Measurements from ENCODE around the gene EEIG1. TPM values are rescaled to one million over a fixed set of nuclear protein-coding genes. Genes with fewer than 3 reads are reported as not detected.

EEIG1 gene
- total RNA-seq, 1 experiment from 2014 or later: 176 TPM

GRCh38 chr9:127979015-127979332 is 1.8 kb downstream of the EEIG1 start:
- H3K4me2 ChIP-seq: peak overlapping the region; percentile 87
- H3K9me3 ChIP-seq (ENCODE audit: insufficient read depth, low read depth): no peaks in the 10 kb centered on the region
- H3K36me3 ChIP-seq (ENCODE audit: low read depth): peaks cover 5% of the 10 kb centered on the region; the same call in 1 of the 2 replicates
- peaks cover 21% of the 10 kb centered on the region for H3F3A ChIP-seq (ENCODE audit: insufficient read depth, low read depth)
- no peaks in the 10 kb centered on the region for H3K9me2 ChIP-seq (ENCODE audit: insufficient read depth)
- CTCF ChIA-PET: interaction anchor here (0.7 to 1.1 kb wide), 2 partner anchors 23 to 35 kb away, joined by 3 read pairs; no protein-coding TSS in a partner anchor
- POLR2A ChIA-PET (ENCODE audit: unreplicated experiment): interaction anchor here (0.6 kb wide), 1 partner anchor 11 kb away, joined by 13 read pairs; no protein-coding TSS in a partner anchor
- H3K27ac ChIP-seq: no peak overlapping the region
- peak overlapping the region; percentile 82 for H3K4me3 ChIP-seq
- no peaks in the 10 kb centered on the region for H3K27me3 ChIP-seq (ENCODE audit: insufficient read depth, low read depth)
- peaks cover 60% of the 10 kb centered on the region for H3K4me1 ChIP-seq (replicated peaks; ENCODE audit: insufficient read depth)
- TF ChIP-seq, protein P1, sequence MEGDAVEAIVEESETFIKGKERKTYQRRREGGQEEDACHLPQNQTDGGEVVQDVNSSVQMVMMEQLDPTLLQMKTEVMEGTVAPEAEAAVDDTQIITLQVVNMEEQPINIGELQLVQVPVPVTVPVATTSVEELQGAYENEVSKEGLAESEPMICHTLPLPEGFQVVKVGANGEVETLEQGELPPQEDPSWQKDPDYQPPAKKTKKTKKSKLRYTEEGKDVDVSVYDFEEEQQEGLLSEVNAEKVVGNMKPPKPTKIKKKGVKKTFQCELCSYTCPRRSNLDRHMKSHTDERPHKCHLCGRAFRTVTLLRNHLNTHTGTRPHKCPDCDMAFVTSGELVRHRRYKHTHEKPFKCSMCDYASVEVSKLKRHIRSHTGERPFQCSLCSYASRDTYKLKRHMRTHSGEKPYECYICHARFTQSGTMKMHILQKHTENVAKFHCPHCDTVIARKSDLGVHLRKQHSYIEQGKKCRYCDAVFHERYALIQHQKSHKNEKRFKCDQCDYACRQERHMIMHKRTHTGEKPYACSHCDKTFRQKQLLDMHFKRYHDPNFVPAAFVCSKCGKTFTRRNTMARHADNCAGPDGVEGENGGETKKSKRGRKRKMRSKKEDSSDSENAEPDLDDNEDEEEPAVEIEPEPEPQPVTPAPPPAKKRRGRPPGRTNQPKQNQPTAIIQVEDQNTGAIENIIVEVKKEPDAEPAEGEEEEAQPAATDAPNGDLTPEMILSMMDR (conservative IDR thresholded peaks at IDR 0.05): no peak
- TF ChIP-seq EZH2 (IDR thresholded peaks at IDR 0.05; ENCODE audit: low read depth): no peak
- no peak overlapping the region for H2AFZ ChIP-seq
- intact Hi-C loops (cut with micrococcal nuclease; ENCODE audit: unreplicated experiment): loop anchor here (1.0 kb wide), 1 partner anchor 24 kb away; no protein-coding TSS in a partner anchor
- no peak for DNase-seq
- H4K20me1 ChIP-seq (ENCODE audit: insufficient read depth): peaks cover 59% of the 10 kb centered on the region
- no TSS peak for BruUV-seq (replicated peaks)
- peaks cover 63% of the 10 kb centered on the region for H3K79me2 ChIP-seq (ENCODE audit: low read depth)

DNA sequence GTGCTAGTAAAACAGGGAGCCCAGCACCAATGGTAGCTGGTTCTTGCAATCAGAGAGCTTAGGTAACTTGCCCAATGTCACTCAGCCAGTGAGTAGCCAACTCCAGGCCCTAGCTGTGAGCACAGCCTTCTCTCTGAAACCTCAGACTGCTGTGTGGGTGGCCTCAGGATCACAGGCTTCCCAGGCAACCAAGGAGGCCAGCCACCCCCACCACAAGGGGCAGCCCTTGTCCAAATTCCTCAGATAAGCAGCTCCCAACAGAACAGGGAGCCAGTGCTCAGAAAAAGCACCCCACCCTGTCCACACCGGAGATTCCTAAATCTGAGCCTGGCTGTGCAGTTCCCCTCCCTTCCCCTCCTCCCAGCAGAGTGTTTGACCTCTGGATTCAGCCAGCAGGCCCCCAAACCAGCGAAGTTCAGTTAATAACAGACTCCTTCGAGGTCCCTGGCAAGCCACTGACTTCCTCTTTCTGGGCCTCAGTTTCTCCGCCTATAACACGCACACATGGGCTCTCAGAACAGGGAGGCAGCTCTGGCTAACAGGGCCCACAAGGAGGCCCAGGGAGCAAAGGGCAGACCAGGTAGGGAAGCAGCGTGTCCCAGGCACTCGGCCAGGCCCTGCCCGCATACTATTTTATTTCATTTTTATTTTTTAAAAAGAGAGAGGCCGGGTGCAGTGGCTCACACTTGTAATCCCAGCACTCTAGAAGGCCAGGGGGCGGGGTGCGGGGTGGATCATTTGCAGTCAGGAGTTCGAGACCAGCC is 2.7 kb downstream of the EEIG1 start:
- TF ChIP-seq EZH2 (IDR thresholded peaks at IDR 0.05; ENCODE audit: low read depth): no peak
- TF ChIP-seq, protein P1 (conservative IDR thresholded peaks at IDR 0.05): no peak; the same call in 1 of the 2 replicates
- Histone ChIP-seq H3K36me3 (ENCODE audit: low read depth) (peaks cover 5% of the 10 kb centered on the region; the same call in 1 of the 2 replicates), H4K20me1 (ENCODE audit: insufficient read depth) (peaks cover 68% of the 10 kb centered on the region), H3K27ac (peak overlapping the region; percentile 21), H3K9me2 (ENCODE audit: insufficient read depth) (no peaks in the 10 kb centered on the region), H3K27me3 (ENCODE audit: insufficient read depth, low read depth) (no peaks in the 10 kb centered on the region), H3K9me3 (ENCODE audit: insufficient read depth, low read depth) (no peaks in the 10 kb centered on the region), H3K4me2 (peak overlapping the region; percentile 87), H3K79me2 (ENCODE audit: low read depth) (peaks cover 72% of the 10 kb centered on the region), H3K4me1 (replicated peaks; ENCODE audit: insufficient read depth) (peaks cover 68% of the 10 kb centered on the region), H3K4me3 (peak overlapping the region; percentile 82), H3F3A (ENCODE audit: insufficient read depth, low read depth) (peaks cover 23% of the 10 kb centered on the region), H2AFZ (no peak overlapping the region)
- DNase-seq: peak; percentile 61 to 68
- CTCF ChIA-PET: interaction anchor here (1.1 kb wide), 1 partner anchor 57 kb away, joined by 4 read pairs; no protein-coding TSS in a partner anchor
- intact Hi-C loops (cut with micrococcal nuclease; ENCODE audit: unreplicated experiment): loop anchor here (1.0 kb wide), 2 partner anchors 10 to 57 kb away; no protein-coding TSS in a partner anchor
- BruUV-seq (replicated peaks): no TSS peak
- POLR2A ChIA-PET (ENCODE audit: unreplicated experiment): interaction anchor here (0.6 to 0.7 kb wide), 3 partner anchors 57 to 116 kb away, joined by 3 to 4 read pairs (median 4); partner anchors contain the start of gene NAIF1

DNA sequence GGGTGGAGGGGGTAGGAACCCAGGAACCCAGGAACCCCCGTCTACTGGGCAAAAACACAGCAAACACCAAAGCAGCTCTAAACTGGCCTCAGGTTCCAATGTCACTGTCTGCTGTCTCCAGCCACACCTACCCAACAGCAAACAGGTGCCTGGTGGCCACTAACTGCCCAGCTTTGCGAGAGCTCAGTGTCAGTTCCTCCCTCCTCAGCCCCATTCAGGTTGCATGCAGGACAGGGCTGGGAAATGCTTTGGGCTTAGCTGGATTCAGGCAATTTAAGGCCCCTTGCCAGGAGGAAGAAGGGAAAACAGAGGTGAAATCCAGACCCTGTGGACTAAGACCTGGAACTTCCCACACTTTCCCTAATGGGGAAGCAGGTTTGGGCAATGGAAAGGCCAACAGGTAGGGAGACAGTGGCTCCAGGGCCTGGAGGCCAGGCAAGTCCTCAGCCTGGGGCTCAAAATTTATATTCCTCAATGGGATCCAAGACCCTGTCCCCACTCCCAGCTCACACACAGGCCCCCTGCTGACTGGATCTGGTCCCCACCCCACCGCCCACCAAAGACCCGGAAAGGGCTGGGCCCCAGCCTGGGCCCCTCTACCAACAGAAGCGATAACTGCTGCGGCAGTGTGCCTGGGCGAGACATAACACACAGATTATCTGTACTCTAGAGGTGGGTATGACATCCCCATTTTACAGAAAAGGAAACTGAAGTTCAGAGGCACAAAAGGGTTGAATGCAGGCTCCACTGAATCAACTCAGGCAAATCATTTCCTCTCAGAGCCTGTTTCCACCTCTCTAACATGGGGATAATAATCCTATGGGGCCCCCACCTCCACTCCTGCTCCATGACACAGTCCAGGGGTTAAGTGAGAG is 3.5 kb downstream of the EEIG1 start:
- Histone ChIP-seq H3K79me2 (ENCODE audit: low read depth) (peaks cover 81% of the 10 kb centered on the region), H4K20me1 (ENCODE audit: insufficient read depth) (peaks cover 76% of the 10 kb centered on the region), H3K27ac (0 out of 2 replicates have a peak overlapping the region, but pooled peaks have one; percentile 11), H3F3A (ENCODE audit: insufficient read depth, low read depth) (peaks cover 23% of the 10 kb centered on the region; the same call in 1 of the 2 replicates), H3K4me3 (peak overlapping the region; percentile 82), H3K9me2 (ENCODE audit: insufficient read depth) (no peaks in the 10 kb centered on the region), H3K27me3 (ENCODE audit: insufficient read depth, low read depth) (no peaks in the 10 kb centered on the region), H3K9me3 (ENCODE audit: insufficient read depth, low read depth) (no peaks in the 10 kb centered on the region), H3K36me3 (ENCODE audit: low read depth) (peaks cover 5% of the 10 kb centered on the region; the same call in 1 of the 2 replicates), H3K4me1 (replicated peaks; ENCODE audit: insufficient read depth) (peaks cover 68% of the 10 kb centered on the region), H2AFZ (no peak overlapping the region), H3K4me2 (peak overlapping the region; percentile 87)
- ChIA-PET POLR2A (ENCODE audit: unreplicated experiment) (interaction anchor here (0.5 to 0.7 kb wide), 4 partner anchors 22 to 58 kb away, joined by 4 to 6 read pairs (median 5); no protein-coding TSS in a partner anchor), CTCF (interaction anchor here (1.1 kb wide), 1 partner anchor 58 kb away, joined by 4 read pairs; no protein-coding TSS in a partner anchor)
- BruUV-seq (replicated peaks): no TSS peak
- TF ChIP-seq, protein P1 (conservative IDR thresholded peaks at IDR 0.05): no peak
- no peak for TF ChIP-seq EZH2 (IDR thresholded peaks at IDR 0.05; ENCODE audit: low read depth)
- DNase-seq: no peak
- intact Hi-C loops (cut with micrococcal nuclease; ENCODE audit: unreplicated experiment): no loop called here
